Measurements from ENCODE around the gene AP3B1. TPM values are rescaled to one million over a fixed set of nuclear protein-coding genes. Genes with fewer than 3 reads are reported as not detected.

AP3B1 gene
- total RNA-seq, 6 experiments from 2014 or later, result 11.4 to 17.9 (median 12.9) TPM

- H3K36me3 ChIP-seq, result no peaks in the 10 kb centered on the region
- no peaks in the 10 kb centered on the region for H3K27me3 ChIP-seq
- no peak for TF ChIP-seq CTCF (IDR thresholded peaks at IDR 0.05)
- no peak for TF ChIP-seq POLR2A (IDR thresholded peaks at IDR 0.05)
- H3K4me1 ChIP-seq, result no peaks in the 10 kb centered on the region
- no peak overlapping the region for H3K27ac ChIP-seq
- H3K9me3 ChIP-seq, result no peaks in the 10 kb centered on the region
- DNase-seq (no peak), ATAC-seq (no peak)
- intact Hi-C loops (cut with DNase I), result no loop called here
- no peak overlapping the region for H3K4me3 ChIP-seq
These were observed 18.4 kb downstream of the AP3B1 start for GRCh38 chr5:78275998-78276543.

- 75% methylated on average over 1 of the region's 1 CpG for WGBS (ENCODE audit: insufficient coverage, low coverage, low lambda C conversion rate, missing lambda C conversion rate)
- Histone ChIP-seq H3K4me1 (no peaks in the 10 kb centered on the region), H3K27me3 (no peaks in the 10 kb centered on the region), H3K36me3 (no peaks in the 10 kb centered on the region), H3K9me3 (no peaks in the 10 kb centered on the region), H3K4me3 (no peak overlapping the region), H3K27ac (no peak overlapping the region)
- no peak for DNase-seq
- intact Hi-C loops (cut with DNase I), result no loop called here
- ATAC-seq, result no peak
- TF ChIP-seq POLR2A (IDR thresholded peaks at IDR 0.05) (no peak), CTCF (IDR thresholded peaks at IDR 0.05) (no peak)
These were observed 19.8 kb downstream of the AP3B1 start for GRCh38 chr5:78274540-78275197.

GRCh38 chr5:78273436-78273835 is 21.1 kb downstream of the AP3B1 start:
- ATAC-seq, result peak in 1 of 4 donors; percentile 43
- no peak for TF ChIP-seq POLR2A (IDR thresholded peaks at IDR 0.05)
- TF ChIP-seq CTCF (IDR thresholded peaks at IDR 0.05), result no peak
- WGBS (ENCODE audit: insufficient coverage, low coverage, low lambda C conversion rate, missing lambda C conversion rate), result 80% methylated on average over 1 of the region's 1 CpG

GRCh38 chr5:78271766-78272165 is 22.7 kb downstream of the AP3B1 start:
- TF ChIP-seq POLR2A (IDR thresholded peaks at IDR 0.05) (no peak), CTCF (IDR thresholded peaks at IDR 0.05) (no peak)
- Histone ChIP-seq H3K9me3 (no peaks in the 10 kb centered on the region), H3K27ac (no peak overlapping the region), H3K27me3 (no peaks in the 10 kb centered on the region), H3K4me1 (no peaks in the 10 kb centered on the region), H3K4me3 (no peak overlapping the region), H3K36me3 (no peaks in the 10 kb centered on the region)
- intact Hi-C loops (cut with DNase I), result no loop called here
- 77% methylated on average over 4 of the region's 4 CpGs for WGBS (ENCODE audit: insufficient coverage, low coverage, low lambda C conversion rate, missing lambda C conversion rate)
- no peak for ATAC-seq
- DNase-seq, result no peak

More at GRCh38 chr5:78273436-78273835, 21.1 kb downstream of the AP3B1 start:
- intact Hi-C loops (cut with DNase I), result no loop called here
- Histone ChIP-seq H3K4me1 (no peaks in the 10 kb centered on the region), H3K4me3 (no peak overlapping the region), H3K9me3 (no peaks in the 10 kb centered on the region), H3K27ac (no peak overlapping the region), H3K27me3 (no peaks in the 10 kb centered on the region), H3K36me3 (no peaks in the 10 kb centered on the region)
- no peak for DNase-seq
